Colon (tissue), 2 donors: ENCODE data around the gene CARD14.
"Not testable (repeated sequence)": the region's sequence is repeated elsewhere in the genome, so short reads cannot be mapped to it uniquely, and the experiment has no call there.

Experiments used
- FAIRE-seq: peaks from 2 replicates; lab custom pipeline; 2012; peaks lifted over from hg19 to GRCh38; lab: Jason Lieb, UNC
- donor health status: control.
- donor health status: control.

The CARD14 gene

DNA sequence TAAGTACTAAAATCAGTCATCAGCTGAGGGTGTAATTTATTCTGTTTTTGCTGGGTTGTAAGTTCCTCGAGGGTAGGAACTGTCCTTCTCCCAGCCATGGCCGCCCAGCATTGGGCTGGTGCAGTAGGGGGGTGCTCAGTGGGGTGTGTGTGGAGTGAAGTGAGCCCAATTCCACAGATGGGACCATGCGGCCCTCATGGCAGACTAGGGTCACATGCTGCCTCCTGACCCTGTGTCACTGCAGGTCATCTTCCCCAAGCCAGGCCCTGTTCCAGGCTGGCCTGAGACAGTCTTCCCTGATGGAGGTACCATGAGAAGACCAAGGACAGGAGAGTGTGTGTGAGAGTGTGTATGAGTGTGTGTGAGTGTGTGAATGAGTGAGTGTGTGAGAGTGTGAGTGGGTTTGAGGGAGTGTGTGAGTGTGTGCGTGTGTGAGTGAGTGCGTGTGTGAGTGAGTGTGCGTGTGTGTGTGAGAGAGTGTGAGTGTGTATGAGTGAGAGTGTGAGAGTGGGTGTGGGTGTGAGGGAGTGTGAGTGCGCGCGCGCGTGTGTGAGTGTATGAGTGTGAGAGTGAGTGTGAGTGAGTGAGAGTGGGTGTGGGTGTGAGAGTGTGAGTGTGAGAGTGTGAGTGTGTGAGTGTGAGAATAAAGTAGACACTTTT, 54.1 kb downstream of the CARD14 start:
- FAIRE-seq, result no peak

DNA sequence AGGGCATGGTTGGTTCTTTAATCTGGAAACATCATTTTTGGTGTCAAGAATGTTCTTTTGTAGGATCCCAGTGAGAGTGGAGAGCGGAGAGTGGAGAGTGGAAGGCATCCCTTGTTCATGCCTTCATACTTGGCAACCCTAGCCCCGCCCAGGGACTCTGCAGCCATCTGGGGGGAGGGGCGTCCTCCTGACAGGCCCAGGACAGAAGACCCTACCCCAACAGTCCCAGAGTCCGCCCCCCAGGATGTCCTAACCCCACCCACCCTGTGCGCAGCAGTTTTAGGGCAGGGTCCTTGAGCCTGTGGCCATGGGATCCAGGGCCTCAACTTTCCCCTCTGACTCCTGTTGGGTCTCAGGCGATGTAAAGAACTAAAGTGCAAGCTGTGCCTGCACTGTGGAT, 54.9 kb downstream of the CARD14 start:
- no peak for FAIRE-seq

DNA sequence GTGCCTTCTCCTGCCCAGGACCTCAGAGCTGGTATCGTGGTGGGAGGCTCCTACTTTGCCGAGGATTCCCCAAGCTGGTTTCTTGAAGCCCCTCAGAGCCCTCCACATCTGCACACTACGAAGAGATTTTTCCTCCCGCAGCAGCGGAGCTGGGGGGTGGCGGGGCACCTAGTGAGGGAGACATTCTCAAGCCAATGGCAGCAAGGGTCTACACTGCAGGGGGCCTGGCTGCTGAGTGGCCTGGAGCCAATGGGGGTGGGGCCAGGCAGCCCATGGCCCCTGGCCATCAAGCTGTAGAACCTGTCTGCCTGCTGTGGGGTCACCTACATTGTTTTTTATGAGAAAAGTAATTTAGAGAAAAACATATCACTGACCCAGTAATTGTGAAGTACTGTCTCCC, 55.4 kb downstream of the CARD14 start:
- no peak for FAIRE-seq

DNA sequence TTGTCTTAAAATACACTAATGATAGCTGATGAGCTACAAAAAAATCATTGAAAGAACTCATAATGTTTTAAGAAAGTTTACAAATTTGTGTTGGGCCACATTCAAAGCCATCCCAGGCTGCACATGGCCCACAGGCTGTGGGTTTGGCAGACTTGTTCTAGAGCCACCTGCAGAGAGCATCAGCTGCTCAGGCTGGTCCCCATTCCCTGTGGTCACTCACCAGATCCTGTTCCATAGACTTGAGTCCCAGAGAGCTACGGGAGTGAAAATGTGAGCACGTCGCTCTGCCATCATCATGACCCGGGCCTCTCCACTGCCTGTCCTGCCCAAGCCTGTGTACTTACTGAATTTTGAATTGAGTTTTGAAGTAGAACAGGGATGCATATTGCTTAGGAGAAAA, 57.3 kb downstream of the CARD14 start:
- no peak for FAIRE-seq

DNA sequence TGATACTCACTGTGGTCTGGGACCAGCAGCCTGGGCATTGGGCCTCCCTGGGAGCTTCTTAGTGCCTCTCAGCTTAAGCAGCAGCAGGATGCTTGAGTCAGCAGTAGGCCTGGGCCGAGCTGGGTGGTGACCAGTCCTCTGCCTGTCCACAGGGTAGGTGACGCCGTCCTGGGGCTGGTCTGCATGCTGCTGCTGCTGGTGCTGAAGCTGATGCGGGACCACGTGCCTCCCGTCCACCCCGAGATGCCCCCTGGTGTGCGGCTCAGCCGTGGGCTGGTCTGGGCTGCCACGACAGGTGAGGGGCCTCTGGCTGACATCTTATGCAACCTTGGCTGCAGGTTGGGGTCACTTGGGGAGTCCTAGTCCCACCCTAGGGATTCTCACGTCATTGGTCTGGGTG, 57.8 kb downstream of the CARD14 start:
- no peak for FAIRE-seq

DNA sequence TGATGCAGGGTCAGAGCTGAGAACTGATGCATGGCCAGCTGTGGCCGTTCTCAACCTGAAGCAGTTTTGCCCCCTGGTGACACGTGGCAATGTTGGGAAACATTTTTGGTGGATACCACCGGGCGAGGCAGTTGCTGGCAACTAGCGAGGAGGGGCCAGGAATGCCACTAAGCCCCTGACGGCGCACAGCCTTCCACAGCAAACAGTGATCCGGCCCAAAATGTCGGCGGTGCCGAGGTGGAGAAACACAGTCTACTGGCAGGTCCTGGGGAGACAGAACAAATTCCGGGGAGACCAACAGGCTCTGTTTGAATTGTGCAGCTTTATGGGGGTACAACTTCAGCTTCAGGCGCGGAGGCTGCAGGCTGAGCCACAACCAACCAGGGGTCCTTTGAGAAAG, 58.6 kb downstream of the CARD14 start:
- FAIRE-seq, result no peak

DNA sequence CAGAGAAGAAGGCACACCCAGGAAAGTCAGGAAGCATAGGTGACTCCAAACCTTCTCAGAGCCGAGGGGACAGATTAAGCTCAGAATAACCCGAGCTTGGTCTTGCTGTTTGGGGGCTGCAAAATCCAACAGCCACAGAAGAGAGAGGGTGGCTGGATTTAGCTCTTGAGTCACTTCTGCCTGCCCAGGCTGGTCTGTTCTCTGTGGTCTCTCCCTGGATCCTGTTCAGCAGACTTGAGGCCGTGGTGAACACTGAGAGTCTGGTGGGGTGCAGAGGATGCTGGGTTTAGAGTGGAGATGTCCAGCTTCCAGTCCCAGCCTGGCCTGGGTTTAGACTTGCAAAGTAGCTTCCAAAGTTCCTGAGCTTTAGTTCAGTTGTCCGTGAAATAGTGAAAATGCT, 59.2 kb downstream of the CARD14 start:
- FAIRE-seq, result no peak

DNA sequence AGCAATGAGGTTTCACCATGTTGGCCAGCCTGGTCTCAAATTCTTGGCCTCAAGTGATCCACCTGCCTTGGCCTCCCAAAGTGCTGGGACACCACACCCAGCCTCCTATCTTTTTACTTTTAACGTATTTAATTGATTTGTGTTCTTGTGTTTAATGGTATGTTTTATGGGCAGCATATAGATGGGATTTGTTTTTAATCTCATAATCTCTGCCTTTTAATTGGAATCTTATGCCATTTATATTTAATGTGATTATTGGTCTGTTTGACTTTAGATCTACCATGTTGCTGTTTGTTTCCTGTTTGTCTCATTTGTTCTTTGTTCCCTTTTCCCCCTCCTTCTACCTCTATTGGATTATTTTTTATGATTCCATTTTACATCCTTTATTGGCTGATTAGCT, 62.6 kb downstream of the CARD14 start:
- no peak for FAIRE-seq

DNA sequence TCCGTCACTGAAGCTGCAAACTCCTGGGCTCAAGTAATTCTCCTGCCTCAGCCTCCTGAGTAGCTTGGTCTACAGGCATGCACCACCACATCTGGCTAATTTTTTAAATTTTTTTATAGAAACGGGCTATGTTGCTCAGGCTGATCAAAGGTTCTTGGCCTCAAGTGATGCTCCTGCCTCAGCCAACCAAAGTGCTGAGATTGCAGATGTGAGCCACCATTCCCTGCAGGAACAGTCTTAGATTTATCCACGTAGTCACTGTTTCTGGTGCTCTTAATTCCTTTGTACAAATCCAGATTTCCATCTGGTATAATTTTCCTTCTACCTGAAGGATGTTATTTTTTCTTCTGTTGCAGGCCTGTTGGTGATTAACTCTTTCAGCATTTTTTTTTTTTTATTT, 63.4 kb downstream of the CARD14 start:
- FAIRE-seq, result no peak

DNA sequence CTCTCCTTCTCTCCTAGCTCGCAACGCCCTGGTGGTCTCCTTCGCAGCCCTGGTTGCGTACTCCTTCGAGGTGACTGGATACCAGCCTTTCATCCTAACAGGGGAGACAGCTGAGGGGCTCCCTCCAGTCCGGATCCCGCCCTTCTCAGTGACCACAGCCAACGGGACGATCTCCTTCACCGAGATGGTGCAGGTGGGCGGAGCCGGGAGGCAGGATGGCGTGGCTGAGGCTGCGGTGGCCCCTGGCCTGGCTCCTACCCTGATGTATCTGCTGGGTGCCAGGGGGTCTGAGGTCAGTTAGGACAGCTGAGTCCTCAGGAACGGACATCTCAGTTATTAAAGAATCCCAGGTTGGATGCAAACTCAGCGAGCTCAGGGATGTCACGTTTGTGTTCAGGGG, 67.1 kb downstream of the CARD14 start:
- FAIRE-seq, result no peak

DNA sequence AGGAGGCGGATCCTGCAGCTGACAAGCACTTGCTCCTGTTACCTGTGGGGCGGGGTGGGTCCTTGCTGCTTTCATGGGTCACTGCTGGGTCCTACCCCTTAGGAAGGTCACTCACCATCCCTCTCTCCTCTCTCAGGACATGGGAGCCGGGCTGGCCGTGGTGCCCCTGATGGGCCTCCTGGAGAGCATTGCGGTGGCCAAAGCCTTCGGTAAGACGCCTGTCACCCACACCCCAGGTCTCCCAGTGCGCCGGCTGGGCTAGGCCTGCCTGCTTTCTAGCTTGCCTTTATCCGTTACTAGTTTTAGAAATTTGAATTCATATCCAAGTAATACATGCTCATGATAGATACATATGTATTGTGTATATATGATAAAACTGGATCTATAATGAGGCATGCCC, 67.6 kb downstream of the CARD14 start:
- no peak for FAIRE-seq

DNA sequence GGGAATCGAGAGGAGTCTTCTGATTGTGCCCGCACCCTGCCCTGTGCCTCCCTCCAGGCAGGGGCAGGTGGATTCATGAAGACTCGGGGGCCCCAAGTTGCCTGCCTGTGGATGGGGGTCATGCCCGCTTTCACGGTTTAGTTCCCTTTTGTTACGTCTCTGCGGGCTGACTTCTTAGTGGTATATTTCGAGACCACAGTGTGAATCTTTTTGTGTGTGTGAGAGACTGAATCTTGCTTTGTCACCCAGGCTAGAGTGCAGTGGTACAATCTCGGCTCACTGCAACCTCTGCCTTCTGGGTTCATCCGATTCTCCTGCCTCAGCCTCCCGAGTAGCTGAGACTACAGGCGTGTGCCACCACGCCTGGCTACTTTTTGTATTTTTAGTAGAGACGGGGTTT, 72.7 kb downstream of the CARD14 start:
- no peak for FAIRE-seq

DNA sequence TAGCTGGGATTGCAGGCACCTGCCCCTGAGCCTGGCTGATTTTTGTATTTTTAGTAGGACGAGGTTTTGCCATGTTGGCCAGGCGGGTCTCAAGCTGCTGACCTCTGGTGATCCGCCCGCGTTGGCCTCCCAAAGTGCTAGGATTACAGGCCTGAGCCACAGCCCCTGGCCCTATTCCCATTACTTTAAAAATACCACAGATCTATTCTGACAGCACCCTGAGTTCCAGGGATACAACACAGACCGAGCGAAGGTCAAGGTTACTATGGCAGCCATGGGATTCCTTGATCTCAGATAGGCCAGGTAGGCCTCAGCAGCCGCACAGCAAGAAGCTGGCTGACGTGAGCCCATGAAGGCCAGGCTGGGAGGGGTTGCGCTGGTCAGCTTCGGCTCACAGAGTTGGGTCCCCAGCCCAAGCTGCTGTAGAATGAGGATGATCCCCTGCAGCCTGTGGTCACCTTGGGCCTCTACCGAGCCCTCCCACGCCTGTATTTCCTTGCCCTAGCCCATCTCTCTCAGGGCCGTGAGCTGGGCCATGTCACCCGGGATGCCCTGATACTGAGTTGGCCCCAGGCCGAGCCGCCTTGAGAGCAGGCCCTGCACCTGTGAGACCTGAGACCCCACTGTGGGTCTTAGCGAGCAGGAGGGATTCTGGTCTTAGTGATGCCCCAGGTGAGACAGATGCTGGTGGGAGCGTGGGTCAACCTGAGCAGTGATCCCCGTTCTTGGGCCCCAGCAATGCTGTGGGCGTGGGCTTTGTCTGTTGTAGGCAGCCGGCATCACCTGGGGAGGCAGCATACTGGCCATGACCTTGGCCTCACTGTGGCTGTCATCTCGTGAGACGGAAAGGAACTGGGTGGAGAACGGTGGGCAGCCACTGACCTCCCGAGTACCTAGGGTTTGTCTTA, 74.0 kb downstream of the CARD14 start:
- FAIRE-seq, result no peak

DNA sequence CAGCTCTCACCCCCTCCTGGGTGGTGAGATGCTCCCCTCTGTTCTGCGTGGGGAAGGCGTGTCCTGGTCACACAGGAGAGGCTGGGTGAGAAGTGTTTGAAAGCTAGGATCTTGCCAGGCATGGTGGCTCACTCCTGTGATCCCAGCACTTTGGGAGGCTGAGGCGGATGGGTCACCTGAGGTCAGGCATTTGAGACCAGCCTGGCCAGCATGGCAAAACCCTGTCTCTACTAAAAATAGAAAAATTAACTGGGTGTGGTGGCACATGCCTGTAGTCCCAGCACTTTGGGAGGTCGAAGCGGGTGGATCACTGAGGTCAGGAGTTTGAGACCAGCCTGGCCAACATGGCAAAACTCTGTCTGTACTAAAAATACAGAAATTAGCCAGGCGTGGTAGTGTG, 74.6 kb downstream of the CARD14 start:
- FAIRE-seq, result not testable (repeated sequence)

DNA sequence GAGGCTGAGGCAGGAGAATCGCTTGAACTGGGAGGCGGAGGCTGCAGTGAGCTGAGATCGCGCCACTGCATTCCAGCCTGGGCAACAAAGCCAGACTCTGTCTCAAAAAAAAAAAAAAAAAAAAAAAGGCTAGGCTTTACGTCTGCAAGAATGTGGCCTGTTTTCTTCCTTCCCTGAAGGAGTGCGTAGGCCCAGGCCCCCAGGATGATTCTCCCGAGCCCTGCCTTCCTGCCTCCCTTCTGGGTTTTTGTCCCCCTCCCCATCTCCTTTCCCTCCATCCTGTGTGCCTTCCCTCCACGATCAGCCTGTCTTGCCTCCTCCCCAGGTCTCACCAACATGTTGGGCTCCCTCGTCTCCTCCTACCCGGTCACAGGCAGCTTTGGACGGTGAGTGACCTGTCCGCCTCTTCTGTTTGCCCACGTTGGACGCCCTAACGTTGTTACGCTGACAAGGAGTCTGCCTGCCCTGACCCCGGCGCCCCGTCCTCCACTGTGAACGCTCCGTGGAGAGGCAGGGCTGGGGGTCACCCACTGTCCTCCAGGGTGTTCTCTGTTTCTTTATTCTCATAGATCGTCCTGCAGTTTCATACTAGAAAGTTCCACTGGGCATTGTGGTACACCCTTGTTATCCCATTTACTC, 75.2 kb downstream of the CARD14 start:
- FAIRE-seq, result no peak

DNA sequence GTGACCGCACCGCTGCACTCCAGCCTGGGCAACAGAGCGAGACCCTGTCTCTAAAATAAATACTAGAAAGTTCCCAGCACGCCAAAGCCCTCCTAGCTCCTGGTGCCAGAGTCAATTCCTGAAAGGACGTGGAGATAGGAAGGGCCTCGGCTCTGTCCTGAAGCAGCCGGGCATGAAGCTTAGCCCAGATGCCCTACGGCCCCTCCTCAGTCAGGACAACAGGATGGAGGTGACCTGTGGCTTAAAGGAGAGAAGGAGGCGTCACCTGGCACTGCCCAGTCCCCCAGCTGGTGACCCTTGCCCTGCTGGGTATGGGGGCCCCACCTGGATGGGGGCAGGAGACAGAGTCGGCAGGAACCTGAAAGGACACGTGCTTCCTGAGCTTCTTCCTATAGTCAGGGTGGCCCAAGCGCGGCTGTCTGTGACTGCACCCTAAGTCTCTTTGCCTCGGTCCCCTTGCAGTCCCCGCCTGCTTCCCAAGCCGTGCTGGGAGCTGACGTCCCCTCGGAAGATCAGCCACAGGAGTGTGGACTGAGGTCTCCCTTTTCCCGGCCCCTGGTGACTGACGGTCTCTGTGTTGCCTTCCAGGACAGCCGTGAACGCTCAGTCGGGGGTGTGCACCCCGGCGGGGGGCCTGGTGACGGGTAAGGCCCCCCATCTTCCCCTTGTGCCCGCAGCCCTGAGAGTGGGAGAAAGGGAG, 75.9 kb downstream of the CARD14 start:
- FAIRE-seq, result no peak

DNA sequence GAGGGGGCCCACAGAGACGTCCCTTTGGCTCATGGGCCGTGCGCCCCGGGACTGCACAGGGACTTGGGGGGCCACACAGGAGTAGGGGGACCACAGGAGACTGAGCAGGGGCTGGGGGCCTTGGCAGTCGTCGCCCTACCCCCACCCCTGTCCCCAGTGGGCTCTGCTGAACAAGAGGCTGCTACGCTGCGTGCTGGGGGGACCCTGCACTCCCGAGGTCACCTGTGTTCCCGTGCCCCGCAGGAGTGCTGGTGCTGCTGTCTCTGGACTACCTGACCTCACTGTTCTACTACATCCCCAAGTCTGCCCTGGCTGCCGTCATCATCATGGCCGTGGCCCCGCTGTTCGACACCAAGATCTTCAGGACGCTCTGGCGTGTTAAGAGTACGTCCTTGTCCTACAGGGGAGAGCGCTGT, 76.4 kb downstream of the CARD14 start:
- FAIRE-seq, result no peak

DNA sequence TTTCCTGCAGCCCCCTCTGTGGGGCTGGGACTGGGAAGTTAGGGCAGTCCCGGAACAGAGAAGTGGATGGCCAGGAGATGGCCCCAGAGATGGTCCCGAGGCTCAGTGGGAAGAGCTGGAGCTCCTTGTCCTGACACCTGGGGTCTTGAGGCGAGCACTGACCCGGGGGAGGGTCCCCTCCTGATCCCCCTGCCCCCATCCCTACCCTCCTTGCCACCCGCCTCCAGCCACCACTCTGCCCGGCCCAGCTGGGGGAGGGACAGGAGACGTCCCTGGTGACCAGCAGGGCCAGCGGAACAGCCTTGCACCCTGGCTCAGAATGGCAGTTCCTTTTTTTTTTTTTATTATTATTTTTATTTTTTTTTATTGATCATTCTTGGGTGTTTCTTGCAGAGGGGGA, 76.9 kb downstream of the CARD14 start:
- no peak for FAIRE-seq

DNA sequence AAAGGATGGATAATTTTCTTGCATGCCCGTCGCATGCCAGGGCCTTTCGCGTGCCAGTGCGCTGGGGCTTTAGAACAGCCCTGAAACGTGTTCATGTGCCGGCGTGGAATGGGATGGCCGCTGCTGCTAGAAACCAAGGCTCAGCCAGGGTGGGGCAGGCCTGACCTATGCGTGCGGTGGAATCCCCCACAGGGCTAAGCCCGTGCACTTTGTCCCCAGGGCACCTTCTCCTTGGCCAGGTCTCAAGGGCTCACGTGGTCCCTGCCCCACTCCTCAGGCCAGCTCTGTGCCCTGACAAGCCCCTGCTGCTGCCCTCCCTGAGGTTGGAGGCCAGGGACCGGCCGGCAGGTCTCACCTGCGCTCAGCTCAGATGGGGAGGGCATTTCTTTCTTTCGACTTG, 77.7 kb downstream of the CARD14 start:
- FAIRE-seq, result no peak

DNA sequence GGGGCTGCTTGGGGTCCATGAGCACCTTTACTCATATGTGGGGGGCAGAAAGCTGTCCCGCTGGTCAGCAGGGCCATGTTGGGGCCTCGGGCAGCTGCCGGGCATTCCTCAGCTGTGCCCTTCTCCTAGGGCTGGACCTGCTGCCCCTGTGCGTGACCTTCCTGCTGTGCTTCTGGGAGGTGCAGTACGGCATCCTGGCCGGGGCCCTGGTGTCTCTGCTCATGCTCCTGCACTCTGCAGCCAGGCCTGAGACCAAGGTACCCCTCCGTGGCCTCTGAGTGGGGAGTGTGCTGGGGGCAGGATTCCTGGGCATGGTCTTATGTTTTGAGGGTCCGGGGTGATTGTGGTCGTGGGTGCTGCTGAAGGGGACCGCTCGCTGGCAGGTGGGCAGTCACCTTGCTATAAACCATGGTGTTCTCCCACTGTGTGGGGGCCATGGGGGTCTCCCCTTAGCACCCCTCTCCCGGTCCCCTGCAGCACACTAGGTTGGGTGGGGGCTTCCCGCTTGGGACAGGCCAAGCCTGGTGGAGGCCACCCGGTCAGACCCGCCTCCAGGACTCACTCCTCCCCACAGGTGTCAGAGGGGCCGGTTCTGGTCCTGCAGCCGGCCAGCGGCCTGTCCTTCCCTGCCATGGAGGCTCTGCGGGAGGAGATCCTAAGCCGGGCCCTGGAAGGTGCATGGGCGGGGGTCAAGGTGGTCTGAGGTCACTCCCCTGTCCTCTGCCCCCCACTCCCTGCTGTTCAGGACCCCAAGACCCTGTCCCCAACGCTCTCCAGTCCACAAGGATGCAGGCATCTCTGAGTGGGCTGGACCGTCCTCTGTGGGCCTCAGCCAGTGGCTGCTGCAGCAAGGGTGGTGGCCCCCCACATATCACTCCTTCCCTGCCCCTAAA, 78.4 kb downstream of the CARD14 start:
- FAIRE-seq, result no peak

DNA sequence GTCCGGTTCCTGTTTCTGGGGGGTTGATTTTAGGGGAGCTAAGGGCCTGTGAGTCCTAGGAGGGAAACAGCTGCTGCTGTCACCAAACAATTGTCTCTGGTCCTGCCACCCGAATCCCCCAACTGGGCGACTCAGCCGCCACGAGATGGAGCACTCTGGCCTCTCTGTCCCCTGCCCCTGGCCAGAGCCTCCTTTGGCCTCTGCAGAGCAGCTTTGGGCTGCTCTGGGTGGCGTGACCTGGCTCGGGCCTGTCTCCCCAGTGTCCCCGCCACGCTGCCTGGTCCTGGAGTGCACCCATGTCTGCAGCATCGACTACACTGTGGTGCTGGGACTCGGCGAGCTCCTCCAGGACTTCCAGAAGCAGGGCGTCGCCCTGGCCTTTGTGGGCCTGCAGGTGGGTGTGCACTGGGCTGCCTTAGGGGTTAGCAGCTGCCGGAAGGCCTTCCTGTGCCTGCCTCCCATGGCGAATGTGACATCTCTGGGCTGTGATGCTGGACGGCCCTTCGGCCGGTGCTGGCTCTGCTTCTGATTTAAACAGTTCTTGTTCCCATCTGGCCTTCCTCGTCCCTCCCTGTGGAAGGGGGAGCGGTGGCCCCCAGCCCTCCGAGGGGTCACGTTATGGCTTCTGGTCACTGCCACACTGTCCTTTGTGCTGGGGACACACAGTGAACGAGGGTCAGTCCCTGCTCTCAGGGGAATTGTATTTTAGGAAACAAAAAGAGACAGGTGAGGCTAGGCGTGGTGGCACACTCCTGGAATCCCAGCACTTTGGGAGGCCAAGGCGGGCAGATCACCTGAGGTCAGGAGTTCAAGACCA, 79.3 kb downstream of the CARD14 start:
- no peak for FAIRE-seq
